HG03060 (cell line): ENCODE data around the gene IQGAP3.
"Not testable (repeated sequence)": the region's sequence is repeated elsewhere in the genome, so short reads cannot be mapped to it uniquely, and the experiment has no call there.

Source experiments
- ATAC-seq: cut with Tn5 transposase; IDR thresholded peaks from one replicate; pipeline ENCODE4 v1.9.1; 2021; ENCODE audit warnings: low read depth, moderate number of reproducible peaks; ENCODE audit not compliant: unreplicated experiment

IQGAP3 gene

DNA sequence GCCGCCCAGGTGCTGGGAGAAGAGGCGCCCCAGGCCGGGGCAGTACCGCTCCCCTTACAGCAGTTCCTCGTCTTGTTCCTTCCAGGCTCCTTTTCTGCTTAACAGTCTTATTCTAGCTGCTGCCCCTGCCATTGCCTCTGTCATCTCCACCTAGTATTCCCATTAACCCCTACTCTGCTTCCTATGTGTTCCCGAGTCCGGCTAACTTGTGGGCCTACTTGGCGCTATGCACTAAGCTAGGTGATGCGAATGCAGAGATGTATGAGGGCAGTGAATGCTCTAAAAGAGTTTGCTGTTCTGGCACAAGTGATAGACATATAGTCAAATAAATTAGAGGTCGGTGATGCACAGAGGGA is 276 bp upstream of the IQGAP3 start:
- no peak for ATAC-seq

DNA sequence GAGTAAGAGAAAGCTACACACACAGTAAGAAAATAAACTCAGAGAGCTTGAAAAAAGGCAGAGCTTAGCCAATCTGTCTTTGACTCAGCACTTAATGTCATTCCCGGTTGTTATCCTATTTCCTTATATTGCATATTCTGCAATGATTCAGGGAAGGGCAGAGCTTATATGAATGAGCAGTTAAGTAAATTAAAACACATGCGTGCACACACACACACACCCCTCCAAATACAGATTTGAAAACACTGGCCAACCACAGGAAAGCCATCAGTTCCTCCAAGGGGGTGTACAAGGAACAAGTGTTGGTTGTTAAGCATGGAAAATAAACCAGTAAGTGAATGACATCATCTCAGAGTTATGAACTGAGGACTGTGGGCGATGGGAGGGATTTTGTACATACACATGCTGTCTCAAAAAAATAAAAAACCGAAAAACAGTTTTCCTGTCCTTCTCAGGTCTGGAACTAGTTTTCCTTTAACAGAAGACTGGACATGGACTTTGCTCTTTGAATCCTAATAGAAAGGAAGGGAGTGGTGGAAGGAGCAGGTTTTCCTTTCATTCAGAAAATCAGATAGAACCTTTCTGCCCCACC is 1.0 kb downstream of the IQGAP3 start:
- ATAC-seq = no peak

GRCh38 chr1:156566436-156566835 is 5.9 kb downstream of the IQGAP3 start:
- ATAC-seq = no peak

DNA sequence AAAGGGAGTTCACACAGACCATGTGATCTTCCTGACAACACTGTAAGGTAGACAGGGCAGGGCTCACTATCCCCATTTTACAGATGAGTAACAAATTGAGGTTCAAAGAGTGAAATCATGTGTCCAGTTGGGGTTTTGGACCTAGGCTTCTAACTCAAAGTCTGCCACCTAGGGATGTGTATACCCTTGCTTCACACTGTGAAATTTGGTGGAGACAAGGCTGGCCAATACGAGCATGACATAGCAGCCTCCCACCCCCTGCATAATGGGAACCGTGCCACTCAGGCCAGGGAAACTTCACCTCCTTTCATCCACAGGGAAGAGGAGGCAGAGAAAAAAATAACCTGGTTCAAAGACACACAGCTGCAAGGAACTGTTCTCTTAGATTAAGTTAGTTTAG is 6.8 kb downstream of the IQGAP3 start:
- ATAC-seq = no peak

GRCh38 chr1:156560585-156561163 is 11.7 kb downstream of the IQGAP3 start:
- no peak for ATAC-seq

GRCh38 chr1:156559797-156560385 is 12.5 kb downstream of the IQGAP3 start:
- no peak for ATAC-seq

DNA sequence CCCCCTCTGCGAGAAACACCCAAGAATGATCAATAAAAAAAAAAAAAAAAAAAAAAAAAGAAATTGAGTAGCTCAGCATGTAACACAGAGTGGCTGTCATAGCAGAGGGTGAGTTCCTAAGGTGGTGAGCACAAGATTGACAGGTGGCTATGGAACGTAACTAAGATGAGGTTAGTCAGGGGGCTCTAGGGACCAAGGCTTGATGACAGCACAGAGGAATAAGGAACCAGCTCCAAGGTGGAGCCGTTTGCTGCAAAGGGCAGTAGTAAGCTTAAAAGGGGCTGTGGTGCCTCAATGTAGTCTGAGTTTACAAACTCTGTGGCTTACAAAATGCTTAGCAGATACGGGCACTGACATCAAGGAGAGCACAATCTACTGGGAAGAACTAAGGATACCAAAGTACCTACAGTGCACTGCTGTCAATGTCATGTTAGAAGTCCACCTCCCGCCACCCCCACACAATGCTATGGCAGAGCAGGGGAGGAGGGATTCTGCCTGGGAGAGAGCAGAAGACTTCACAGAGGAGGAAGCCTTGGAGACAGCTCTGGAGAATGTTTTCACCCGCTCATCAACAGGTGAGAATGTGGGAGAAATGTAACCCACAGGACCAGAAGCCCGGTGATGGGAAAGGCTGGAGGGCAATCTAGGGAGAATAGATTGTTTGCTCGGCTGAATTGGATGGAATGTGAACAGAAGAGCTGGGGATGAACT is 13.1 kb downstream of the IQGAP3 start:
- no peak for ATAC-seq

DNA sequence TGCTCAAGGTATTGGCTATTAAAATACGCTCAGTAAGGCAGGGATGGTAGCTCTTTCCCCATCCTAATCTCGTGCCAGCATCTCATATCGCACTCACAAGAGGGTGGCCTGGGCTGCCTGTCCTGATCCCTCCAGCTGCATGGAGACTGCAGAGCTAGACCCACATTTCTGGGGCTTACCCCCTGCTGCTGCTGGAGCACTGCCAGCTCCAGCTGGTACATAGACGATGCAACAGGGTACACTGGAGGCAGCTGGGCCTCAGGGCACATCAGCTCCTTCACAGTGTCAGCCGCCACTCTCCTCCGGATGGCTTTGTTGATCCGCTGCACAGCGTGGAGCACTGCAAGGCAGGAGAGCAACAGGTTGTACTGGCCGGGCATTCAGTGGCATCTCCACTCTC is 16.0 kb downstream of the IQGAP3 start:
- no peak for ATAC-seq

GRCh38 chr1:156555715-156556114 is 16.6 kb downstream of the IQGAP3 start:
- ATAC-seq = no peak

- ATAC-seq = no peak
These were observed 17.4 kb downstream of the IQGAP3 start for GRCh38 chr1:156554971-156555370.

DNA sequence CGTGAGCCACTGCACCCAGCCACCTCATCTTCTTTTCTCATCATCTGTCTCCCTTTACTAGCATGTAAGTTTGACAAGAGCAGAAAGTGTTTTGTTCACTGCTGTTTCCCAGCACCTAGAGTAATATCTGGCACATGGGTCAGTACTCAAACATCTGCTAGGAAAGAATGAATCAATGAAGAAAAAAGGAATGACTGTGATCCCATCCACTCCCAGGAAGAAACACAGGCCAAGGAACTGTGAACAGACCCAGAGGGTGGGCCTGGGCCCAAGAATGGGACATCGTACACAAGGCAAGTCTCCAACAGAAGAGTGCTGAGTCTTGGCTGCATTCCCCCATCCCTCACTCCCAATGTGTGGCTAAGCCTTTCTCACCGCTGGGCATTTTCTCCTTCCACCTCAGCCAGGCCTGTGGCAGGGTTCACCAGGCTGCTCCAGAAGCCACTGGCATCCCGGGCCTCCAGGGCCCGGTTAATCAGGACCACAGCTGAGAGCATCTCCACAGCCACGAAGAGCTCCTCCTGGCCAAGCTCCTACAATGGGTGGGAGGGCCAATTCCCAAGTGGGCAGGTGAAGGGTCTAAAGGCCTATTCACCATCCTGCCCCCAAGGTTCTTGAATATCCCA is 18.4 kb downstream of the IQGAP3 start:
- no peak for ATAC-seq

DNA sequence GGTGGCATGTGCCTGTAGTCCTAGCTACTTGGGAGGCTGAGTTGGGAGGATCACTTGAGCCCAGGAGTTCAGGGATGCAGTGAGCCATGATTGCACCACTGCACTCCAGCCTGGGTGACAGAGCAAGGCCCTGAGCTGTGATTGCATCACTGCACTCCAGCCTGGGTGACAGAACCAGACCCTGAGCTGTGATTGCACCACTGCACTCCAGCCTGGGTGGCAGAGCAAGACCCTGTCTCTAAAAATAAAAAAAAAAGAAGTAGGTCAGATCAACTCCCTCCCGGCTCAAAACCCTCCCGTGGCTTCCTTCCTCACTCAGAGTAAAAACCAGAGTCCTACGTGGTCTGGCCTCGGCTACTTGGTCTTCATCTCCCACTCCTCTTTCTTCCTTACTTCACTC is 19.4 kb downstream of the IQGAP3 start:
- ATAC-seq = not testable (repeated sequence)

GRCh38 chr1:156552518-156552917 is 19.8 kb downstream of the IQGAP3 start:
- ATAC-seq = no peak

DNA sequence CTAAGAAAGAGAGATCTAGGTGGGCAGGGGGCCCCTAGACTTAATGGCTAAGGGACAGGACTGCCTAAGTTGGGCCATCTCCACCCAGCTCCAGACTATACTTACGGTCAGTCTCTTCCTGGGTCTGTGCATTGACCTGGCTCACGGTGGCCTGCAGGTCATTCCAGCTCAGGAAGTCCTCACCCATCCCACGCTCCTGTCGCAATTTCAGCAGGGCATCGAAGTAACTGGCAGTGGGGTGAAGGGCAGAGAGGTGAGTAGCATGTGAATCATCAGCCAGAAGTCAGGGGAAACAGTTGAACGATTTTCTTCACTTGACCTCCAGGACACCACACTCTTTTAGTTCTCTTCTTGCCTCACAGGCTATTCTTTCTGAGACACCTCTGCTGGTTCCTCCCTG is 20.5 kb downstream of the IQGAP3 start:
- no peak for ATAC-seq

DNA sequence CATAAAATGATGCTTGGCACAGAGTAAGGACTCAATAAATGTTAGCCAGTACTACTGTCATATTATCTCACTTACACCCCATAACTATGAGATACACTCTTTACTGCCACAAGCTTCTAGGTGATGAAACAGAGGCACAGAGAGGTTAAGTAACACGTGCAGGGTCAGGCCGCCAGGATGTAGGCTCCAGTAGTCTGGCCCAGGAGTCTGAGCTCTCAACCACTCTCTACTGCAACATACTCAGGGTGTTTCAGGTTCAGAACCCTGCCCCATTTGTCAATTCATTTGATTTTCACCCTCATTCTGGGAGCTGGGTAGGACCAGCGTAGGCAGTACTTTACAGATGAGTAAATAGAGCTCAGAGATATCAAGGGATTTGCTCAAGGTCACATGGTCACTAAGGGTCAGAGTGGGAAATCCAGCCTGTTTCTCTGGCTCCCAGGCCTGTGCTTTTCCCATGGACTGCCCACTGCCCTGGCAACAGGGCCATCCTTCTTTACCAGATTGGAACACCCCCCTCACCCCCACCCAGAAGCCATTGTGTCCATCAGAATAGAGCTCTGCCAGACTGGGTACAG is 21.2 kb downstream of the IQGAP3 start:
- no peak for ATAC-seq

DNA sequence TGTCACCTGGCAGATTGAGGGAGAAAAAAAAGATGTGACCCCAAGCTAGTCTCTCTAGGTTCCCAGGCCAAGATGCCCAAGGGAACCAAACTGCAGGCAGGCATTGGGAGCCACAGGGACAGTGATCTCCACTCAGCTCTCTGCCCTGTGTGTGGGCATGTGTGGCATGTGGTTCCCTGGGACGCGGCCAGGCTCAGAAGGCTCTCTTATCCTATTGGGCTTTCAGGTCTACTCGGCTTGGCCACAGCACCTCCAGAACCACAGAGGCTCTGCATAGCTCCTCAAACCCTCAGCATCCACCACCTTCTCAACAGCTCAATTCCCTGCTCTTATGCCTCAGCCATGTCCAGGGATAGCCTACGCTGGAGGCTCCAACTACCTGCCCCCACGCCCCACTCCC is 22.0 kb downstream of the IQGAP3 start:
- no peak for ATAC-seq

- ATAC-seq = no peak
These were observed 22.5 kb downstream of the IQGAP3 start for GRCh38 chr1:156549831-156550230.

DNA sequence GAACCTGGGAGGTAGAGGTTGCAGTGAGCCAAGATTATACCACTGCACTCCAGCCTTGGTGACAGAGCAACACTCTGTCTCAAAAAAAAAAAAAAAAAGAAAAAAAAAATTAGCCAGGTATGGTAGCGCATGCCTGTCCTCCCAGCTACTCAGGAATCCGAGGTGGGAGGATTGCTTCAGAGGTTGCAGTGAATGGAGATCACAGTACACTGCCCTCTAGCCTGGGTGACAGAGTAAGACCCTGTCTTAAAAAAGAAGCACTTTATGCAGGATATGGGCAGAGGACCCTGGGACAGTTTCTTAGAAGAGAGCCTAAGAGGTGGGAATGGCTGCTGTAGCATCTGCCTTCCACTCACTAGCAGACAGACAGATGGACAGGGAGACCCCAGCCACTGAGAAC is 23.0 kb downstream of the IQGAP3 start:
- no peak for ATAC-seq

DNA sequence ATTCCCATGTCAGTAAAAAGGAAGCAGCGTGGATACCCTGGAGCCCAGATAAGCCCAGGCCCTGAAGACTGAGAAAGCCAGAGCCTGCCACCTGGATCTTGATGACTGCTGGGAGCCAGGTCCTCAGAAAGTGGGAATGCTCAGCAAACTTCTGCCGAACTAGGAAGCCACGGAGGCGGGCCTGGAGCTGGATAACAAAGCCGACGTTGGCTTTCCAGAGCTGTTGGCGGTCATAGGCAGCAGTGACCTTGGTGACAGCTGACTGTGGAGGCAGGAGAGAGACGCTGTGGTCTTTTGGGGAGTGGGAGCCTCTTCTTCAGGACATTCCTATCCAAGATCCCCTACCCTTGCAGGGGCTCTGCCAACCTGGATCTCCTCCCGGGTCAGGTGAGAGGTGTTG is 24.4 kb downstream of the IQGAP3 start:
- no peak for ATAC-seq

DNA sequence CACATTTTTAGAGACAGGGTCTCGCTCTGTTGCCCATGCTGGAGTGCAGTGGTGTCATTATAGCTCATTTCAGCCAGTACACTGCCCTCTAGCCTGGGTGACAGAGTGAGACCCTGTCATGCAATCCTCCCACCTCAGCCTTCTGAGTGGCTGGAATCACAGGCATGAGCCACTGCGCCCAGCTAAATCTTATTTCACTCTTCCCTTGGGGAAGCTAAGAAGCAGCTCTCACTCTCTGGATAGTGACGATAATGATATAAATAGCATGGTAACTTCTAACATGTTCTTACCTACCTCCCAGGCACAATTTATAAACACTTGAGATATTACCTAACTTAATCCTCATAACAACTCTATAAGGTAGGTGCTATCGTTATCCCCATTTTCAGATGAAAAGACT is 24.9 kb downstream of the IQGAP3 start:
- ATAC-seq = no peak

DNA sequence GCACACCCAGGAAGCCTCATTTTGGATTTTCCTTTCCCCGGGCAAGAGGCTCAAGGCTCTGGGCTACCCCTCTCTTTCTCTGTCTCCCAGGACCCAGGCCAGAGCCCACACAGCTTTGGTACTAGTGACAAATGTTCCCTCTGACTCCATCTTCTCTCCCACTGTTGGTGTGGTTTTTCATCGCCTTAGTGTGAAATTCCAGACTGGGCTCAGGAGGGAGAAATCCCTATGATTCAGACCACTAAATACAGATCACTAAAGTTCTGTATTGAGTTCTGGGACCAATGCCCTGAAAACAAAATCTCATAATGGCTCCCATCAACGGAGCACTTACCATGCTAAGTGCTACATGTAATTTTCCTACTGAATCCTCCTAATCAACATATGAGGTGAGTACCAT is 26.1 kb downstream of the IQGAP3 start:
- no peak for ATAC-seq
